ENCODE measurements around the gene KCNC4.

DNA sequence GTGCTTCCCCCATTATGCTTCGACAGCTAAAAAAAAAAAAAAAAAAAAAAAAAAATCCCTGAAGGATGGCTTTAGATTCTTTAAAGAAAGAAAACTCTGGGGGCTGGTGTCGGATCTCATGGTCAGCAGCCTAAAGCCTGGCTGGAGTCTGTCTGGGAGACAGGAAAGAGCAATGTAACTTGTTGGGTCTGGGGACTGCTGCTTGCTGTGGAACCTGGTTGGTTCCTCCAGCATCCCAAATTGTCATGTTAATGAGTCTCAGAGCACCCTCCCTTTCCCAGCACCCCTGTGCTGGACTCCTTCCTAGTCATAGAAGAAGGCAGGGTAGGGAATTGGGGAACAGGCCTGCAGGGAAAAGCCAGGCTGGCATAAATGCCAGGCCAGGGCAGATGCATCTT lies 3.0 kb downstream of the KCNC4 start:
- TF ChIP-seq, protein P1, sequence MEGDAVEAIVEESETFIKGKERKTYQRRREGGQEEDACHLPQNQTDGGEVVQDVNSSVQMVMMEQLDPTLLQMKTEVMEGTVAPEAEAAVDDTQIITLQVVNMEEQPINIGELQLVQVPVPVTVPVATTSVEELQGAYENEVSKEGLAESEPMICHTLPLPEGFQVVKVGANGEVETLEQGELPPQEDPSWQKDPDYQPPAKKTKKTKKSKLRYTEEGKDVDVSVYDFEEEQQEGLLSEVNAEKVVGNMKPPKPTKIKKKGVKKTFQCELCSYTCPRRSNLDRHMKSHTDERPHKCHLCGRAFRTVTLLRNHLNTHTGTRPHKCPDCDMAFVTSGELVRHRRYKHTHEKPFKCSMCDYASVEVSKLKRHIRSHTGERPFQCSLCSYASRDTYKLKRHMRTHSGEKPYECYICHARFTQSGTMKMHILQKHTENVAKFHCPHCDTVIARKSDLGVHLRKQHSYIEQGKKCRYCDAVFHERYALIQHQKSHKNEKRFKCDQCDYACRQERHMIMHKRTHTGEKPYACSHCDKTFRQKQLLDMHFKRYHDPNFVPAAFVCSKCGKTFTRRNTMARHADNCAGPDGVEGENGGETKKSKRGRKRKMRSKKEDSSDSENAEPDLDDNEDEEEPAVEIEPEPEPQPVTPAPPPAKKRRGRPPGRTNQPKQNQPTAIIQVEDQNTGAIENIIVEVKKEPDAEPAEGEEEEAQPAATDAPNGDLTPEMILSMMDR (IDR thresholded peaks at IDR 0.05): no peak
- no peak for TF ChIP-seq POLR2A (IDR thresholded peaks at IDR 0.05)
